COLO668 (cell line): Measurements from ENCODE around the gene CAGE1.
"Not testable (repeated sequence)": the region's sequence is repeated elsewhere in the genome, so short reads cannot be mapped to it uniquely, and the experiment has no call there.

Experiments used
- DNase-seq: peaks from one replicate; lab custom pipeline; 2025; ENCODE audit not compliant: unreplicated experiment; lab: John Stamatoyannopoulos, UW

CAGE1 gene

DNA sequence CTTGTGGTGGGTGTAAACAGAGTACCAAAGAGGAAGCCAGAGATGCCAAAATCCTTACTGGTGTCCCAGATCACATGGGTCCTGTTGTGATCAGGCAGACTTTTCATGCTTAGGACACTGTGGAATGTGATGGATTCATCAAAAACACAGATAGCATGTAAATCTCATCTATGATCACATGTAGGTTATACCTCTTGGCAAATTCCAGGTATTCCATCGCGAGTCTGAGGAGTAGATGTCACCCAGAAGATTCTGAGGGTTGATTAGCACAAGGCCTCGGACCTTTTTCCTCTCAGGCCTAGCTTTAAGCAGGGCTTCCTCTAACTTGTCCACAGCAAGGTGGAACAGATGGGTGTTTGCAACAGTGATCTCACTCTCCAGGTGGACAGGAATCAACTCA is 48.3 kb downstream of the CAGE1 start:
- no peak for DNase-seq

DNA sequence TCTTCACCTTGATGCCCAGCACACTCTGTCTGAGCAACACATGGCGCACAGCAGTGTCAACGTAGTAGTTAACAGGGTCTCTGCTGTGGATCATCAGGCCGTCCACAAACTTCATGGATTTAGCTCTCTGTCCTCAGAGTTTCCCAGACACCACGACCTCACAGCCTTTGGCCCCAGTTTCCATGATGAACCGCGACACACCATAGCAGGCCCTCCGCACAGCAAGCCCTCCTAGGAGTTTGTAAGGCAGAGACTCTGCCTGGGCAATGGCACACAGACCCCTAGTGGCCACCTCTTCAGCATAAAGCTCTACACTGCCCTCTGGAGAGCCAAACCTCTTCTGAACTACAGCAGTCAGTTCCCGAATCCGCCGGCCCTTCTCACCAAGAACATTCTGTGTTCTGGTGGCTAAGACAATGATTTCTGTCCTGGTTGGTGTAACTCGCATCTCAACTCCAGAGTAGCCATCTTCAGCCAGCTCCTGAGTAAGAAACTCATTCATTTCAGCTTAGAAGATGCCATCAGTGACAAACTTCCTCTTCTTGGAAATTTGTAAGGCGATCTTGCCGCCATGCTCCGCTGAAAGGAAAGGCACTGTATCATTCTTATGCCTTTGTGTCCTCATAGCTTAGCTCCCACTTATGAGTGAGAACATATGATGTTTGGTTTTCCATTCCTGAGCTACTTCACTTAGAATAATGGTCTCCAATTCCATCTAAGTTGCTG is 50.4 kb downstream of the CAGE1 start:
- not testable (repeated sequence) for DNase-seq

DNA sequence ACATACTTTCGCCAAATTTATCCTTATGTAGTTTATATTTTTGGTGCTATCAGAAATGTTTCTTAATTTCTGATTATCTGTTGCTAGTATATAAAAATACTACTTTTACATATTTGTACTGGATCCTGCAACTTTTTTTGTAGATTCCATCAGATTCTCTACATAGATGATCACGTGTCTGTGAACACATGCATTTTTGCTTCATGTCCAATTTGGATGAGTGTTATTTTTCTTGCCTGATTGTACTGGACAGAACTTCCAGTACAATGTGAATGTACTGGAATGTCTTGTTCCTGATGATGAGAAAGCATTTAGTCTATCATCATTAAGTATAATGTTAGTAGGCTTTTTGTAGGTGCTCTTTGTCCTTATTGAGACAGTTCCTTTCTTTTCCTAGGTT is 51.5 kb downstream of the CAGE1 start:
- DNase-seq, result no peak

DNA sequence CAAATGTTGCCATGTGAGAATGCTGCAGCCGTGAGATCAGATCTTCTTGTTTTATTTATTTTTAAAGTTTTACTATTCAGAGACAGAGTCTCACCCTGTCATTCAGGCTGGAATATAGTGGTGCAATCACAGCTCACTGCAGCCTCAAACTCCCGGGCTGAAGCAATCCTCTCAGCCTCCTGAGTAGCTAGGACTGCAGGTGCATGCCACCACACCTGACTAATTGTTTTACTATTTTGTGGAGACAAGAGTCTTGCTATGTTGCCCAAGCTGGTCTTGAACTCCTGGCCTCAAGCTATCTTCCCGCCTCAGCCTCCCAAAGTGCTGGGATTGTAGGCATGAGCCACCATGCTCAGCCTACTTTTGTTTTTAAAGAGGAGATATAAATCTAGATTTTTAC is 54.0 kb downstream of the CAGE1 start:
- DNase-seq, result no peak

DNA sequence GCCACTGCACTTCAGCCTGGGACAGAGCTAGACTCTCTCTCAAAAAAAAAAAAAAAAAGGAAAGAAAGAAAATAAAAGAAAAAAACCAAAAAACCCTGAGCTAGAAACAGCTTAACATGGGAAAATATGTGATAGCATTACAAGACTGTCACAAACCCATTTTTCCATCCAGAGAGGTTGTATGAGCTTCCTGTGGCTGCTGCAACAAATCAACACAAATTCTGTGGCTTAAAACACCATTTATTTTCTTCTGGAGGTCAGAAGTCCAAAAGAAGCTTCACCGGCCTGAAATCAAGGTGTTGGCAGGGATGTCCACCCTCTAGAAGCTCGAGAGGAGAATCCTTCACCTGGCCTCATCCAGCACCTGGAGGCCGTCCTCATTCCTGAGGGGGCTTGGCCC is 54.9 kb downstream of the CAGE1 start:
- no peak for DNase-seq

DNA sequence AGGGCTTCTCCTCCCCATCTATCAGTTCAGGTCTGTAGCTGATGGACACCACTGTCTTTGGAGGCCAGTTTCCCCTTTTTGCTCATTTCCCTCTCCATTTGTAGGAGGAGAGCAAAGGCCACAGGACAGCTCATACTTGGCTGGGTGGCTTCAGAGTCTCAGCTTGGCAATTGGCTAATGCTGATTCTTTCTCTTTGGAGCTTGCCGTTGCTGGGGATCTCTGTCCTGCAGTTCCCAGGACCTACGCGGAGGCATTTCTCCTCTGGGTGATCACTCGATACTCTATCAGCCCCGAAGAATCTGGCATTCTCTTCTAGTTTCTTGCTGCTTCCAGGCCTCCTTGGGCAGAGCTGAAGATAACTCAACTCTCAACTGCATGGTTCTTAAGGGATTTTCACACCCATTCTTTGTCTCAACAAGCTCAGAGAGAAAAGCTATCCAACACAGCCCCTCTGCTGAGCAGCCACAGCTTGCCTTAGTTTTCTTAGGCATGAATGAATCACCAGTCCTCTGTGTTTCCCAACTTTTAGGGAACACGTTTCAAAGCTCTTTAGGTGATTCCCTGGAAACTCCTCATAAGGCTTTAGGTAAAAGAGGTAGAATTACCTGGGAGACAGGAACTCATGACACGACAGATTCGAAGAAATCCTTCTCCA is 57.3 kb downstream of the CAGE1 start:
- no peak for DNase-seq

DNA sequence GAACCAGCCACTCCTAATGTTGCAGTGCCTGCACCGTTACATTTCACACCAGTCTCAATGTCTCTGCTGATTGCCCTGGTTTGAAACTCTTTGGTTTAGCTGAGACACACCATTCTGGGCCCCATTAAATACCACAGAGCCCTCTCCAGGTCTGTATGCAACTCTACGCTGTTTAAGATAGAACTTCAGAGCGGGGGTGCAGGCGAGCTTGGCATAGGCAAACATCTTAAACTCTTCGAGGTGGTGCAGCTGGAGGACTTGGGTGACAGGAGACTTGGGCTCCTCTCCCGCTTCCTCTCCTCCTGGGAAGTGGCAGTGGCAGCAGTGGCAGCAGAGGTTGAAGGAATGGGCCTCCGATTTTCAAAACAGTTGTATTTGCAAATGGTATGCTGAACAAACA is 58.1 kb downstream of the CAGE1 start:
- no peak for DNase-seq

DNA sequence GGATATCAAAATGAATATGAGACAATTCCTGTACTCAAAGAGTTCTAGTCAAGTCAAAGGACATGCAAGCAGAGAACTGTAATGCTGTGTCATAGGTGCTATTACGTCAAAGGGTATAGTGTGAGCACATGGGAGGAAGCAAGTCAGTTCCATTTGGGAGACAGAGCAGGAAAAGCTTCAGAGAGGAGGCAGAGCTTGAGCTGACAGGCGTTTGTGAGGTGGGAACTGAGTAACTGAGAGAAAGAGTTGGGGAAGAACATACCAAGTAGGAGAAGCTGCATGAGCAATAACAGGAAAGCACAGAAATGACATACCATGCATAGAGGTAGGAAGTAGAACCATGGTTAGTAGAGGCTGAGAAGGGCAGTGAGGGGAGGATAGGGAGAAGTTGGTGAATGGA is 61.3 kb downstream of the CAGE1 start:
- DNase-seq, result no peak

DNA sequence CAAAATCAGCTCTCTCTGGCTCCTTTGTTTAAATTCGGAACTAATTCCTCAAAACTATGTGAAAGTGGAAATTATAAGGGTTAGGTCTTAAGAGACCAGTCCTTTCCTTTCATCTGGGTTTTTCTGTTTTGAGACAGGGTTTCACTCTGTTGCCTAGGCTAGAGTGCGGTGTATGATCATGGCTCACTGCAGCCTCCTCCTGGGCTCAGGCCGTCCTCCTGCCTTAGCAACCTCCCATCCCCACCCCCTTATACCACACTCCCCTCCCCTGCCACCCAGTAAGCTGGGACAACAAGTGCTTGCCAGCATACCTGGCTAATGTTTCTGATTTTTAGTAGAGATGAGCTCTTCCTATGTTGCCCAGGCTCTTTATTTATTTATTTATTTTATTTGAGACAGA is 63.8 kb downstream of the CAGE1 start:
- DNase-seq, result no peak

DNA sequence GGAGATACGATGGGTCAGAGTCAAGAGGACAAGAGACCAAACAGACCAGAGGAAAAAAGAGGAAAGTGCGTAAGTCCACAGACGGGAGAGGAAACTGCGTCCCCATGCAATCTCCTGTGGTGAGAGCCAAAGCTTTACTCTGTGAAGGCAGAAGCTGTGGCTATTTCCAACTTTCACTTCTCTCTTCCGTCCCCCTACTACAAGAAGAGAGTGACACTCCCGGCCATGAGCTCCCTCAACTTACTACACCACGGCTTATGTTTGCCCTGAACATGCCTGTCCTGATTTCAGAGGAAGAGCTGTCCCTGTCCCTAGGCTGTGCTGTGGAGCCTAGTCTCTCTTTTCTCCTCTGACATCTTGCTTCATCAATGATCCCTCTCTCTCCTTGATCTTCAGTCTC is 65.0 kb downstream of the CAGE1 start:
- no peak for DNase-seq

DNA sequence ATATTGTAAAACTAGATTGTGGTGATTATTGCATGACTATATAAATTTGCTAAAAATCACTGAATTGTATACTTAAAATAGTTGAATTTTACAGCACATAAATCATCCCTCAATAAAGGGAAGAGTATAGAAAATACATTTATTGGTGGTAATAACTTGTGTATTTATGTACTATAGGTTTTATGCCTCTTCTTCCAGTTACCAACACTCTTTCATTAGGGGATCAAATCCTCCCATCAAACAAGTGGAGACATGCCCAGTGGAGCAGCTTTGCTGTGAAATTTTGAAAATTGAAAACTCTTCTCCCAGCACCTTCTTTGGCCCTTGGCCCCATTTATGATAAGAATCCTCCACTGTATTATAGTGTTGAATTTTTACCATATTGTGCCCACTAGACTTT is 66.5 kb downstream of the CAGE1 start:
- DNase-seq, result no peak

DNA sequence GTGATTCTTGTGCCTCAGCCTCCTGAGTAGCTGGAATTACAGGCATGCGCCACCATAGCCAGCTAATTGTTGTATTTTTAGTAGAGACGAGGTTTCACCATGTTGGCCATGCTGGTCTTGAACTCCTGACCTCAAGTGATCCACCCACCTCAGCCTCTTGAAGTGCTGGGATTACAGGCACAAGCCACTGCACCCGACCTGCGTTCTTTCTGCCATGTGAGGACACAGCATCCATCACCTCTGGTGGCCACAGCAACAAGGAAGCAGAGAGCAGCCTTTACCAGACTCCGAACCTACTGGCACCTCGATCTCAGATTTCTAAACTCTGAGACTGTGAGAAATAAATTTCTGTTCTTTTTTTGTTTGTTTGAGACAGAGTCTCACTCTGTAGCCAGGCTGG is 67.7 kb downstream of the CAGE1 start:
- not testable (repeated sequence) for DNase-seq

DNA sequence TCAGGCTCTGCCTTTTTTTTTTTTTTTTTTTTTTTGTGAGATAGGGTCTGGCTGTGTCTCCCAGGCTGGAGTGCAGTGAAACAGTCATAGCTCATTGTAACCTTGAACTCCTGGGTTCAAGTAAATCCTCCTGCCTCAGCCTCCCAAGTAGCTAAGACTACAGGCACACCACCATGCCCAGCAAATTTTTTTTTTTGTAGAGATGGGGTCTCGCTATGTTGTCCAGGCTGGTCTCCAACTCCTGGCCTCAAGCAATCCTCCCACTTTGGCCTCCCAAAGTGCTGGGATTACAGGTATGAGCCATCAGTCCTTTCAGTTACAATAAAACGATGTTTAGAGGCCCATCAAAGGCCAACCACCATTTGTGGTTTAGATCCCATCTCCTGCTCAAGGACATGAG is 70.1 kb downstream of the CAGE1 start:
- DNase-seq, result not testable (repeated sequence)

DNA sequence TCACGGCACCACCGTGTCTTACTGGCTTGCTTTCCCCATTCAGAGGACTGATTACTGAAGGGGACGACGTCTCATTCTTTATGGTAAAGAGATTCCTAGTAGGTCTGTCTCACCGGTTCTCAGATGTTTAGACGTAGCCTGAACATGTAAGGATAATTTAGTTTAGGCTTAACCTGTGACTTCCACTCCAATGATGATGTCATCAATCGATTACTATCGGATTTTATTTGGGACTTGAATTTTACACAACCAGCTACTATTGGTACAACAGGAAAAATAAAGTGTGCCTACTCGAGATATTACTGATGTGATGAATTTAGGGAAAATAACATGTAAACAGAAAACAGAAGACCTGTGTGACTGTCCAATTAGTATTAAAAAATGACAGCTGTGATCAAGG is 72.0 kb downstream of the CAGE1 start:
- DNase-seq, result no peak

DNA sequence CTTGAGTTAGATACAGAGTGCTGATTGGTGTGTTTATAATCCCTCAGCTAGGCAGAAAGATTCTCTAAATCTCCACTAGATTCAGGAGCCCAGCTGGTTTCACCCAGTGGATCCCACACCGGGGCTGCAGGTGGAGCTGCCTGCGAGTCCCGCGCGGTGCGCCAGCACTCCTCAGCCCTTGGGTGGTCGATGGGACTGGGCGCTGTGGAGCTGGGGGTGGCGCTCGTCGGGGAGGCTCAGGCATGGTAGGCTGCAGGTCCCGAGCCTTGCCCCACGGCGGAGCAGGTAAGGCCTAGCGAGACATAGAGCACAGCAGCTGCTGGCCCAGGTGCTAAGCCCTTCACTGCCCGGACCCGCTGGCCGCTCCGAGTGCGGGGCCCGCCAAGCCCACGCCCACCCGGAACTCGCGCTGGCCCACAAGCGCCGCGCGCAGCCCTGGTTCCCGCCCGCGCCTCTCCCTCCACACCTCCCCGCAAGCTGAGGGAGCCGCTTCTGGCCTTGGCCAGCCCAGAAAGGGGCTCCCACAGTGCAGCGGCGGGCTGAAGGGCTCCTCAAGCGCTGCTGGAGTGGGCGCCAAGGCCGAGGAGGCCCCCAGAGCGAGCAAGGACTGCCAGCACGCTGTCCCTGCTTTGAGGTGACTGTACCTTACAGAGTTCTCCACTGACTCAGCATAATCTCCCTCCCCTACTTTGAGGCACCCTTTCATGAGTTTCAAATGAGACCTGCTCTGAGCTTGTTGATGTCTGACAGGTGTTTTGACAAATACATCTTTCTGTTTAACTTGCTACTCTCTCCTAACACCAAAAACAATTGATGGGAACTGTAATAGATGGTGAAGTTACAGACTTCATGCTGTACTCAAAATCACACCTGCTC is 72.6 kb downstream of the CAGE1 start:
- no peak for DNase-seq

DNA sequence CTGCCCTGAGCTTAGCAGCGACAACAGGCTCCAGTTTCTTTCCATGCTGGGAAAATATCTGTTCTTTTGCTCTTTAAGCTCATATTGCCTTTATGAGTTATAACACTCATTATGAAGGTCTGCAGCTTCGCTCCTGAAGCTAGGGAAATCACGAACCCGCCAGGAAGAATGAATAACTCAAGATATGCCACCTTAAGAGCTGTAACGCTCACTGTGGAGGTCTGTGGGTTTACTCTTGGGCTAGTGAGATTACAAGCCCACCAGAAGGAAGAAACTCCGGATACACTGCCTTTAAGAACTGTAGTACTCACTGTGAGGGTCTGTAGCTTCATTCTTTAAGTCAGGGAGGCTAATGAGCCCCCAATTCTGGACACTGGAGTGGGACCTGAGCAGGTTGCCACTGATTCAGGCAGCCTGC is 73.6 kb downstream of the CAGE1 start:
- no peak for DNase-seq

DNA sequence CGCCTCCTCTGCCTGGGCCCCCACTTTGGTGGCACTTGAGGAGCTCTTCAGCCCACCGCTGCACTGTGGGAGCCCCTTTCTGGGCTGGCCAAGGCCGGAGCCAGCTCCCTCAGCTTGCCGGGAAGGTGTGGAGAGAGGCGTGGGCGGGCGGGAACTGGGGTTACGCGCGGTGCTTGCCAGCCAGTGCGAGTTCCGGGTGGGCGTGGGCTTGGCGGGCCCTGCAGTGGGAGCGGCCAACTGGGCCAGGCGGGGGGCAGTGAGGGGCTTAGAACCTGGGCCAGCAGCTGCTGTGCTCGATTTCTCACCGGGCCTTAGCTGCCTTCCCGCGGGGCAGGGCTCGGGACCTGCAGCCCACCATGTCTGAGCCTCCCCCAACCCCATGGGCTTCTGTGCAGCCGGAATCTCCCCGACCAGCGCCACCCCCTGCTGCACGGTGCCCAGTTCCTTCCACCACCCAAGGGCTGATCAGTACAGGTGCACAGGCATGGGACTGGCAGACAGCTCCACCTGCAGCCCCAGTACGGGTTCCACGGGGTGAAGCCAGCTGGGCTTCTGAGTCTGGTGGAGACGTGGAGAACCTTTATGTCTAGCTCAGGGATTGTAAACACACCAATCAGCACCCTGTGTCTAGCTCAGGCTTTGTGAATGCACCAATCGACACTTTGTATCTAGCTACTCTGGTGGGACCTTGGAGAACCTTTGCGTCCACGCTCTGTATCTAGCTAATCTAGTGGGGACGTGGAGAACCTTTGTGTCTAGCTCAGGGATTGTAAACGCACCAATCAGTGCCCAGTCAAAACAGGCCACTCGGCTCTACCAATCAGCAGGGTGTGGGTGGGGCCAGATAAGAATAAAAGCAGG is 74.2 kb downstream of the CAGE1 start:
- DNase-seq, result not testable (repeated sequence)

DNA sequence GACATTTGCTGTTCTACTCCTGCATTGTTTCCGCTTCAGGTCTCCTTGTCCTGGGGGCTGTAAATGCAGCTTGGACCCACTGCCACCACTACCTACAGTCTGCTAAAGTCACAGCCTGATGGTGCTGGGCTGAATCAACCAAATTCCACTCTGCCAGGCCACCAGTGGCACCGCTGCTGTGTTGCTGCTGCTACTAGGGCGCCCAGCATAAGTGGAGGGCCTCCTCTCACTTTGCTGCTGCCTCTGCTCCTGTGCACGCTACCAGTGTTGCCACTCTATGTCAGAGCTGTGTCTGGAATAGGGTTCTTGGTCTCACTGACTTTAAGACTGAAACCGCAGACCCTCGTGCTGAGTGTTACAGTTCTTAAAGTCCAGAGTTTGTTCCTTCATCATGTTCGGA is 75.1 kb downstream of the CAGE1 start:
- no peak for DNase-seq

DNA sequence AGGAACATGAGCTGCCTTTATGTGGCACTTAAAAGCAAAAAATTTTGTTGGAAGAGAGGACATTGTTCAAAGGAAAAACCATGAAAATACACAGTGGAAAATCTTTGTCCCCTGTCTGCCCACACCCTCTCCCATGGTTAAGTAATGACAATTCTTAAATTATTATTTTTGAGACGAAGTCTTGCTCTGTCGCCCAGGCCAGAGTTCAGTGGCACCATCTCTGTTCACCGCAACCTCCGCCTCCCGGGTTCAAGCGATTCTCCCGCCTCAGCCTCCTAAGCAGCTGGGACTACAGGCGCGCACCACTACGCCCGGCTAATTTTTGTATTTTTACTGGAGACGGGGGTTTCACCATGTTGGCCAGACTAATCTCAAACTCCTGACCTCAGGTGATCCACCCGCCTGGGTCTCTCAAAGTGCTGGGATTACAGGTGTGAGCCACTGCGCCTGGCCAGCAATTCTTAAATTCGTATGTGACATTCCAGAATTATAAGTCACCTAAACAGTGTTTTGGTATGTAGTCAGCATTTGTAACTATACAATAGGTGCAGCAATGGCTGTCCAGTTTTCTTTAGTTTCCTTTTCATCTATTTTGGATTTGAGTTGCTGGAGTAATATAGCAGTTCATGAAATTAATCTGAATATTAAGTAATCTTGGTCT is 75.9 kb downstream of the CAGE1 start:
- no peak for DNase-seq
